H1 (cell line): ENCODE data around the gene ENTREP1. TPM values are rescaled to one million over a fixed set of nuclear protein-coding genes. Genes with fewer than 3 reads are reported as not detected.
A peak's percentile ranks its signal among the peaks of the same experiment; 100 is the strongest.

ENCODE experiments used
- CTCF ChIA-PET: fragments of 300-600 bp; sonication (Branson Sonifier 250); formaldehyde crosslinking; loops from one replicate; lab custom pipeline; 2021; ENCODE audit not compliant: partially characterized antibody; lab: Charles Lee
- POLR2A ChIA-PET: fragments of 300-600 bp; sonication (Branson Sonifier 250); formaldehyde crosslinking; loops from one replicate; lab custom pipeline; 2021; ENCODE audit warnings: inconsistent platforms; ENCODE audit not compliant: partially characterized antibody; lab: Charles Lee
- DNase-seq, 2 experiments: peaks; one replicate each; pipeline versions ENCODE4 v3.0.0 to v3.0.0-alpha.2; 2010 to 2022; ENCODE audit warnings: low spot score in 2 of 2, low read depth in 1 of 2, mixed read lengths in 1 of 2
- FAIRE-seq: peaks from 2 replicates; lab custom pipeline; 2011; peaks lifted over from hg19 to GRCh38; lab: Jason Lieb, UNC
- H2AFZ ChIP-seq: 2 replicates; pipeline ENCODE4 v1.8.1; 2012; ENCODE audit warnings: low read length, inconsistent platforms
- H2AK5ac ChIP-seq: 2 replicates; pipeline ENCODE4 v1.6.1; 2013; ENCODE audit warnings: low read depth, low read length
- H2BK120ac ChIP-seq: replicated peaks from 2 replicates; pipeline ENCODE3; 2013; ENCODE audit warnings: low read depth, low read length, inconsistent platforms
- H2BK12ac ChIP-seq: 2 replicates; pipeline ENCODE4 v1.6.1; 2013; ENCODE audit warnings: low read depth, low read length
- H2BK15ac ChIP-seq: 2 replicates; pipeline ENCODE4 v1.6.1; 2013; ENCODE audit warnings: low read length
- H2BK20ac ChIP-seq: 2 replicates; pipeline ENCODE4 v1.6.1; 2013; ENCODE audit warnings: low read length
- H2BK5ac ChIP-seq: 2 replicates; pipeline ENCODE4 v1.6.1; 2013; ENCODE audit warnings: low read depth, low read length
- H3K14ac ChIP-seq: 2 replicates; pipeline ENCODE4 v1.6.1; 2013; ENCODE audit warnings: inconsistent platforms; ENCODE audit not compliant: insufficient read length
- H3K18ac ChIP-seq: 2 replicates; pipeline ENCODE4 v1.6.1; 2013; ENCODE audit warnings: low read length; ENCODE audit errors: extremely low read depth
- H3K23ac ChIP-seq: 2 replicates; pipeline ENCODE4 v1.6.1; 2013; ENCODE audit warnings: inconsistent platforms; ENCODE audit not compliant: insufficient read length
- H3K23me2 ChIP-seq: 2 replicates; pipeline ENCODE4 v1.6.1; 2013; ENCODE audit warnings: low read depth, low read length
- H3K27ac ChIP-seq: 2 replicates; pipeline ENCODE4 v1.6.1; 2011; ENCODE audit warnings: low read depth, low read length, inconsistent platforms
- H3K27me3 ChIP-seq, 4 experiments: replicated peaks in 1 of 4; 1 replicate in 1 of 4; 2 replicates in 3 of 4; pipeline versions ENCODE4 v1.6.1 to v1.8.1; 2011 to 2013; ENCODE audit warnings: low read length in 3 of 4, mild to moderate bottlenecking in 3 of 4, inconsistent platforms in 2 of 4, mixed read lengths in 2 of 4, moderate library complexity in 1 of 4; ENCODE audit not compliant: control insufficient read depth in 3 of 4, insufficient read depth in 3 of 4; ENCODE audit errors: extremely low read depth in 1 of 4
- H3K36me3 ChIP-seq, 4 experiments: 2 replicates each; pipeline versions ENCODE4 v1.6.1 to v1.8.1; 2011 to 2013; ENCODE audit warnings: mild to moderate bottlenecking in 4 of 4, low read length in 3 of 4, moderate library complexity in 2 of 4, control low read depth in 1 of 4, inconsistent platforms in 1 of 4; ENCODE audit not compliant: insufficient read depth in 4 of 4, control insufficient read depth in 2 of 4
- H3K4ac ChIP-seq: replicated peaks from 2 replicates; pipeline ENCODE3; 2013; ENCODE audit warnings: low read length, low read depth, mixed read lengths, inconsistent platforms; ENCODE audit not compliant: insufficient read length
- H3K4me1 ChIP-seq, 4 experiments: replicated peaks in 1 of 4; 1 replicate in 1 of 4; 2 replicates in 3 of 4; pipeline versions ENCODE4 v1.6.1 to v1.8.1; 2011 to 2013; ENCODE audit warnings: low read length in 3 of 4, inconsistent platforms in 2 of 4, mixed read lengths in 1 of 4; ENCODE audit not compliant: insufficient read depth in 4 of 4, control insufficient read depth in 3 of 4
- H3K4me2 ChIP-seq, 2 experiments: 2 replicates each; pipeline versions ENCODE4 v1.6.1 to v1.8.1; 2011 to 2013; ENCODE audit warnings: low read depth in 2 of 2, low read length in 2 of 2, control low read depth in 1 of 2, inconsistent platforms in 1 of 2, mild to moderate bottlenecking in 1 of 2; ENCODE audit not compliant: insufficient read depth in 1 of 2
- H3K4me3 ChIP-seq, 4 experiments: fragments of 200-600, 300-600 bp in 1 of 4; sonication (generic), shearing (Covaris generic), sonication (Bioruptor Twin) in 1 of 4; 2 replicates each; pipeline versions ENCODE4 v1.5.1 to v1.8.1; 2011 to 2016; ENCODE audit warnings: low read length in 4 of 4, low read depth in 3 of 4, control low read depth in 2 of 4, inconsistent platforms in 2 of 4, mild to moderate bottlenecking in 2 of 4, mixed read lengths in 1 of 4, moderate library complexity in 1 of 4; ENCODE audit not compliant: insufficient read depth in 2 of 4; ENCODE audit errors: extremely low read depth in 1 of 4
- H3K56ac ChIP-seq: replicated peaks from 2 replicates; pipeline ENCODE3; 2013; ENCODE audit warnings: low read depth, mild to moderate bottlenecking, mixed read lengths, low read length, inconsistent platforms; ENCODE audit not compliant: insufficient read length
- H3K79me1 ChIP-seq: 2 replicates; pipeline ENCODE4 v1.6.1; 2013; ENCODE audit warnings: low read depth, low read length, control low read depth
- H3K79me2 ChIP-seq, 2 experiments: 2 replicates each; pipeline versions ENCODE4 v1.6.1 to v1.8.1; 2012 to 2013; ENCODE audit warnings: low read length in 2 of 2, mild to moderate bottlenecking in 2 of 2, inconsistent platforms in 1 of 2; ENCODE audit not compliant: insufficient read depth in 2 of 2, control insufficient read depth in 1 of 2
- H3K9ac ChIP-seq, 4 experiments: replicated peaks in 1 of 4; 1 replicate in 1 of 4; 2 replicates in 3 of 4; pipeline versions ENCODE4 v1.6.1 to v1.8.1; 2011 to 2013; ENCODE audit warnings: low read depth in 3 of 4, low read length in 3 of 4, control low read depth in 2 of 4, mild to moderate bottlenecking in 2 of 4, moderate library complexity in 2 of 4, inconsistent platforms in 1 of 4; ENCODE audit errors: extremely low read depth in 1 of 4
- H3K9me3 ChIP-seq, 2 experiments: 2 replicates each; pipeline versions ENCODE4 v1.6.1 to v1.8.1; 2012 to 2013; ENCODE audit warnings: mild to moderate bottlenecking in 2 of 2, moderate library complexity in 2 of 2, control low read depth in 1 of 2, inconsistent platforms in 1 of 2, low read depth in 1 of 2, low read length in 1 of 2, mixed read lengths in 1 of 2; ENCODE audit not compliant: insufficient read depth in 2 of 2
- H4K20me1 ChIP-seq, 2 experiments: replicated peaks in 1 of 2; 2 replicates each; pipeline versions ENCODE3 to v1.8.1; 2011 to 2013; ENCODE audit warnings: inconsistent platforms in 2 of 2, low read length in 2 of 2, mild to moderate bottlenecking in 1 of 2; ENCODE audit not compliant: insufficient read depth in 2 of 2, control insufficient read depth in 1 of 2
- H4K5ac ChIP-seq: 2 replicates; pipeline ENCODE4 v1.6.1; 2013; ENCODE audit warnings: low read length, low read depth, mixed read lengths, inconsistent platforms; ENCODE audit not compliant: insufficient read length
- H4K8ac ChIP-seq: 2 replicates; pipeline ENCODE4 v1.8.0; 2013; ENCODE audit warnings: mild to moderate bottlenecking, moderate library complexity, low read length, inconsistent platforms; ENCODE audit not compliant: insufficient read depth; ENCODE audit errors: extremely low read depth
- H4K91ac ChIP-seq: replicated peaks from 2 replicates; pipeline ENCODE3; 2013; ENCODE audit warnings: low read length, mixed read lengths, inconsistent platforms; ENCODE audit not compliant: insufficient read length
- CHD2 ChIP-seq: IDR thresholded peaks from 2 replicates; pipeline ENCODE4 v1.6.1; 2012; ENCODE audit warnings: low read length, improper control_type of control experiment
- EP300 ChIP-seq, 2 experiments: IDR thresholded peaks; 1 replicate in 1 of 2; 2 replicates in 1 of 2; pipeline ENCODE4 v1.6.1; 2011 to 2012; ENCODE audit warnings: low read depth in 2 of 2, low read length in 2 of 2, mild to moderate bottlenecking in 2 of 2, borderline replicate concordance in 1 of 2, inconsistent platforms in 1 of 2, moderate library complexity in 1 of 2
- FOSL1 ChIP-seq: IDR thresholded peaks from 2 replicates; pipeline ENCODE4 v1.6.1; 2011; ENCODE audit warnings: mild to moderate bottlenecking, low read depth, low read length, moderate library complexity; ENCODE audit not compliant: insufficient read depth
- MAFK ChIP-seq: IDR thresholded peaks from 2 replicates; pipeline ENCODE4 v1.6.1; 2012; ENCODE audit warnings: low read depth, mild to moderate bottlenecking, improper control_type of control experiment, low read length
- RAD21 ChIP-seq, 2 experiments: IDR thresholded peaks in 1 of 2; conservative IDR thresholded peaks in 1 of 2; 2 replicates each; pipeline ENCODE4 v1.6.1; 2011; ENCODE audit warnings: low read depth in 2 of 2, low read length in 2 of 2, improper control_type of control experiment in 1 of 2, inconsistent platforms in 1 of 2, mild to moderate bottlenecking in 1 of 2, moderate library complexity in 1 of 2
- RBBP5 ChIP-seq: IDR thresholded peaks from 2 replicates; pipeline ENCODE4 v1.7.1; 2012; ENCODE audit warnings: low read depth, mild to moderate bottlenecking, inconsistent platforms, low read length, moderate library complexity, borderline replicate concordance
- RNF2 ChIP-seq: fragments of 200-900, 300-1000 bp; sonication (generic); IDR thresholded peaks from 2 replicates; pipeline ENCODE4 v1.7.1; 2016; ENCODE audit warnings: borderline replicate concordance, low read depth, mild to moderate bottlenecking, antibody characterized with exemption, low read length; ENCODE audit not compliant: poor library complexity, severe bottlenecking; ENCODE audit errors: missing control alignments
- SIX5 ChIP-seq: IDR thresholded peaks from 2 replicates; pipeline ENCODE4 v1.6.1; 2011; ENCODE audit warnings: mild to moderate bottlenecking, low read depth, low read length
- SP1 ChIP-seq: IDR thresholded peaks from 2 replicates; pipeline ENCODE4 v1.6.1; 2011; ENCODE audit warnings: low read depth, low read length
- SP2 ChIP-seq: IDR thresholded peaks from 2 replicates; pipeline ENCODE4 v1.6.1; 2012; ENCODE audit warnings: mild to moderate bottlenecking, low read length, inconsistent platforms
- TBP ChIP-seq: IDR thresholded peaks from 2 replicates; pipeline ENCODE4 v1.6.1; 2011; ENCODE audit warnings: low read depth, low read length, improper control_type of control experiment
- WGBS, 2 experiments: shearing (Covaris generic) in 1 of 2; methylation state at CpG; one replicate each; pipeline versions ENCODE4 v1.1.6 to v1.1.7; 2013 to 2015; ENCODE audit warnings: low lambda C conversion rate in 2 of 2, mixed read lengths in 2 of 2, inconsistent platforms in 1 of 2, low coverage in 1 of 2, missing lambda C conversion rate in 1 of 2; ENCODE audit not compliant: insufficient replicate concordance in 2 of 2, insufficient coverage in 1 of 2, insufficient read length in 1 of 2; ENCODE audit errors: extremely low coverage in 1 of 2, missing lambda C conversion rate in 1 of 2; 5-methylcytosine and 5-hydroxymethylcytosine counted together
- polyA plus RNA-seq, 7 experiments: library from polyadenylated mRNA; depleted of rRNA in 3 of 7; stranded (reverse) in 5 of 7; unstranded in 2 of 7; fragments of >200 nt in 5 of 7; fragments of 200-250 nt in 2 of 7; gene quantifications; 1 replicate in 5 of 7; 2 replicates in 1 of 7; 4 replicates in 1 of 7; pipeline versions ENCODE4 v1.2.1 to v1.2.3, GENCODE V29; 2011 to 2013; ENCODE audit warnings: missing spikeins in 2 of 7, mixed read lengths in 2 of 7
- total RNA-seq: library from RNA; stranded (reverse); fragmentation: NEBNext Ultra II Directional; extraction: Animal tissue kit (Norgen Biotek cat#: 25700); gene quantifications from 2 replicates; pipeline ENCODE4 v1.2.1, GENCODE V29; 2021

The ENTREP1 gene
- total and polyA plus RNA-seq, 2 of the 8 experiments (the other 6 are each of a cell fraction or from before 2014, with no cell fraction given) = 15.3 to 25.0 TPM

DNA sequence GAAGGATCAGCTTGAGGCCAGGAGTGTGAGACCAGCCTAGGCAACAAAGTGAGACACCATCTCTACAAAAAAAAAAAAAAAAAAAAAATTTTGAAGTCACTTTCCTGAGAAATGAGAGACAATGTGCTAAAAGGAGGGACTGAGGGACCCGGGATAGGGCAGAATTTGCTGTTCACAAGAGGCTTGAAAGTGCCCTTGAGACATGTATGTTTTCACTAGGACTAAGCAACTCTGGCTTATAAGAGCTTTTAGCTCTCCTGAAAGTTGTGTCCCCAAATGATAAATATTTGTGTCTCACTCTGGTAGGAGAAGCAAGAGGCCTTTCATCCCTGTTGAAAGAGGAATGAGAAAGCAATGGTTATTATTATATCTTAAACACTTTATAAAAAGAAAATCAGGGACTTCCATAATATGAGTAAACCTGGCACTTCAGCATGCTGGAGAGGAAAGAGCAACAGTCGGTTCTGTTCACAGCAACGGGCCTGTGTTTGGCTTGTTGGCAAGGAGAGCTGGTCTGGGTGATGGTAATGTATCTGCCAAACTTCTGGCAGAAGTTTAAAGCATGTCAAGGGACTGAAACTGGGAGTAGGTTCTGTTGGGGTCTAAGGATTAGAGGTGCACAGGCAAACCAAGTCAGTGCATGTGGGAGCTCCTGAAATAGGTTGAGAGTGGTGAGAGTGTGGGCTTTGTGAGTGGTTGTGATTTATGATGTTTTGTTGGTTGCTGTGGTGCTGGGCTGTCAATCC, 32.2 kb downstream of the ENTREP1 start:
- no peak overlapping the region for H4K8ac ChIP-seq
- H2BK120ac ChIP-seq = no peak overlapping the region
- TF ChIP-seq RAD21 (IDR thresholded peaks at IDR 0.05 in 1 of 2, conservative IDR thresholded peaks at IDR 0.05 in 1 of 2; ENCODE audit: low read depth in 2 of 2, low read length in 2 of 2) (no peak), SP1 (no peak), EP300 (IDR thresholded peaks at IDR 0.05; ENCODE audit: borderline replicate concordance in 1 of 2, low read depth in 2 of 2, low read length in 2 of 2) (no peak), TBP (no peak), FOSL1 (no peak), MAFK (no peak), RNF2 (no peak), SIX5 (no peak), RBBP5 (no peak), SP2 (no peak), CHD2 (no peak)
- TF ChIP-seq, all 59 proteins: peak for 0
- Histone ChIP-seq H3K9ac (no peak overlapping the region), H3K79me2 (no peaks in the 10 kb centered on the region), H4K20me1 (no peaks in the 10 kb centered on the region), H3K23me2 (no peaks in the 10 kb centered on the region; the same call in 1 of the 2 replicates), H2AFZ (no peak overlapping the region), H3K4me2 (no peak overlapping the region), H4K91ac (no peak overlapping the region), H2BK15ac (no peak overlapping the region), H3K27ac (no peak overlapping the region), H2BK12ac (peak overlapping the region; percentile 55; the same call in 1 of the 2 replicates), H3K18ac (no peak overlapping the region), H3K4ac (no peak overlapping the region), H2AK5ac (0 out of 2 replicates have a peak overlapping the region, but pooled peaks have one; percentile 44), H3K36me3 (no peaks in the 10 kb centered on the region), H2BK20ac (no peak overlapping the region), H3K4me1 (no peaks in the 10 kb centered on the region), H3K14ac (no peak overlapping the region), H3K9me3 (no peaks in the 10 kb centered on the region), H3K79me1 (no peaks in the 10 kb centered on the region), H3K23ac (no peak overlapping the region), H3K27me3 (no peaks in the 10 kb centered on the region), H3K4me3 (no peak overlapping the region), H2BK5ac (peak overlapping the region; percentile 48; the same call in 1 of the 2 replicates), H4K5ac (no peak overlapping the region), H3K56ac (no peak overlapping the region)
- ChIA-PET POLR2A (interaction anchor here (1.0 to 1.4 kb wide), 2 partner anchors 13 to 33 kb away, joined by 5 to 6 read pairs; partner anchors contain the start of gene ENTREP1), CTCF (no interaction called here)
- 88% methylated on average over 3 of the region's 3 CpGs; no CpG with 5 or more reads in 1 of the 2 experiments for WGBS, 2 experiments
- FAIRE-seq (no peak), DNase-seq (no peak)
